Liver (tissue), 9 donors: ENCODE data around the gene OR13C9. TPM values are rescaled to one million over a fixed set of nuclear protein-coding genes. Genes with fewer than 3 reads are reported as not detected.

Source experiments
- DNase-seq: peaks from one replicate; pipeline ENCODE4 v3.0.0-alpha.2; 2017; ENCODE audit warnings: low spot score
- H3K27ac ChIP-seq, 2 donors: one replicate each; pipeline ENCODE4 v1.7.0; 2013; ENCODE audit warnings: inconsistent platforms in 2 of 2, low read length in 2 of 2, control low read depth in 1 of 2, low read depth in 1 of 2, mild to moderate bottlenecking in 1 of 2
- H3K27me3 ChIP-seq, 4 donors: one replicate each; pipeline versions ENCODE4 v1.6.1 to v1.7.0; 2013; ENCODE audit warnings: low read length in 3 of 4, inconsistent platforms in 1 of 4, mild to moderate bottlenecking in 1 of 4, moderate library complexity in 1 of 4; ENCODE audit not compliant: control insufficient read depth in 4 of 4, insufficient read depth in 4 of 4
- H3K36me3 ChIP-seq, 4 donors: one replicate each; pipeline versions ENCODE4 v1.6.1 to v1.7.0; 2013; ENCODE audit warnings: low read length in 3 of 4, mild to moderate bottlenecking in 3 of 4, low read depth in 1 of 4, moderate library complexity in 1 of 4; ENCODE audit not compliant: control insufficient read depth in 4 of 4, insufficient read depth in 3 of 4
- H3K4me1 ChIP-seq, 4 donors: one replicate each; pipeline versions ENCODE4 v1.6.1 to v1.7.0; 2013; ENCODE audit warnings: low read length in 3 of 4, mild to moderate bottlenecking in 3 of 4, moderate library complexity in 1 of 4; ENCODE audit not compliant: control insufficient read depth in 4 of 4, insufficient read depth in 4 of 4
- H3K4me3 ChIP-seq, 3 donors: one replicate each; pipeline versions ENCODE4 v1.6.1 to v1.7.0; 2013; ENCODE audit warnings: low read length in 3 of 3, control low read depth in 1 of 3, low read depth in 1 of 3, mild to moderate bottlenecking in 1 of 3
- H3K9ac ChIP-seq, 2 donors: one replicate each; pipeline ENCODE4 v1.7.0; 2013; ENCODE audit warnings: low read length in 2 of 2, mild to moderate bottlenecking in 2 of 2, moderate library complexity in 2 of 2, control low read depth in 1 of 2, low read depth in 1 of 2
- H3K9me3 ChIP-seq, 4 donors: one replicate each; pipeline versions ENCODE4 v1.6.1 to v1.7.0; 2013; ENCODE audit warnings: low read length in 3 of 4; ENCODE audit not compliant: control insufficient read depth in 4 of 4
- EGR1 ChIP-seq, 2 donors: IDR thresholded peaks; 2 replicates each; pipeline ENCODE4 v1.6.1; 2016 to 2018; ENCODE audit warnings: antibody characterized with exemption in 2 of 2, low read depth in 2 of 2
- FOXA2 ChIP-seq: IDR thresholded peaks from 2 replicates; pipeline ENCODE4 v1.6.1; 2016; ENCODE audit warnings: antibody characterized with exemption
- GABPA ChIP-seq, 2 donors: IDR thresholded peaks in 1 of 2; conservative IDR thresholded peaks in 1 of 2; 2 replicates each; pipeline ENCODE4 v1.6.1; 2016; ENCODE audit warnings: antibody characterized with exemption in 2 of 2, mild to moderate bottlenecking in 1 of 2, moderate library complexity in 1 of 2
- HNF4A ChIP-seq, 2 donors: conservative IDR thresholded peaks; 2 replicates each; pipeline ENCODE4 v1.6.1; 2016; ENCODE audit warnings: antibody characterized with exemption in 2 of 2, mild to moderate bottlenecking in 2 of 2
- HNF4G ChIP-seq: IDR thresholded peaks from 2 replicates; pipeline ENCODE4 v1.6.1; 2016; ENCODE audit warnings: antibody characterized with exemption
- JUND ChIP-seq, 2 donors: IDR thresholded peaks; 2 replicates each; pipeline ENCODE4 v1.6.1; 2016; ENCODE audit warnings: antibody characterized with exemption in 2 of 2
- NR2F2 ChIP-seq: IDR thresholded peaks from 2 replicates; pipeline ENCODE4 v1.6.1; 2016; ENCODE audit warnings: antibody characterized with exemption
- RAD21 ChIP-seq, 2 donors: IDR thresholded peaks; 2 replicates each; pipeline ENCODE4 v1.6.1; 2016; ENCODE audit warnings: antibody characterized with exemption in 2 of 2, mild to moderate bottlenecking in 2 of 2
- RXRA ChIP-seq, 2 donors: IDR thresholded peaks; 2 replicates each; pipeline ENCODE4 v1.6.1; 2017 to 2018; ENCODE audit warnings: antibody characterized with exemption in 2 of 2, mild to moderate bottlenecking in 1 of 2
- TAF1 ChIP-seq: conservative IDR thresholded peaks from 2 replicates; pipeline ENCODE4 v1.6.1; 2016; ENCODE audit warnings: antibody characterized with exemption, mild to moderate bottlenecking
- YY1 ChIP-seq: IDR thresholded peaks from 2 replicates; pipeline ENCODE4 v1.6.1; 2016; ENCODE audit warnings: antibody characterized with exemption, mild to moderate bottlenecking
- WGBS: extraction: QIAGEN DNeasy Blood & Tissue Kit; methylation state at CpG from one replicate; pipeline ENCODE4 v1.1.7; 2013; 5-methylcytosine and 5-hydroxymethylcytosine counted together
- polyA plus RNA-seq, 2 donors: library from polyadenylated mRNA; stranded (reverse) in 1 of 2; unstranded in 1 of 2; fragments of 200-250 nt in 1 of 2; fragments of >200 nt in 1 of 2; fragmentation: Nextera tagmentation in 1 of 2; extraction: Ambion mirVana in 1 of 2; gene quantifications; one replicate each; pipeline versions ENCODE4 v1.2.1 to v1.2.3, GENCODE V29; 2013 to 2015
- total RNA-seq, 2 donors: library from RNA; depleted of rRNA; stranded (reverse); fragments of >200 nt; gene quantifications; one replicate each; pipeline ENCODE4 v1.2.3, GENCODE V29; 2014
- TF ChIP-seq, protein P1 (sequence below): IDR thresholded peaks from 2 replicates; pipeline ENCODE4 v1.6.1; 2016; ENCODE audit warnings: antibody characterized with exemption
- TF ChIP-seq, protein P2 (sequence below): IDR thresholded peaks from 2 replicates; pipeline ENCODE4 v1.6.1; 2016; ENCODE audit warnings: antibody characterized with exemption, mild to moderate bottlenecking
- TF ChIP-seq, protein P3 (sequence below): fragments of 150-350 bp; IDR thresholded peaks from 2 replicates; pipeline ENCODE4 v1.5.1; 2017; ENCODE audit warnings: improper control_type of control experiment, low read depth, low read length; ENCODE audit not compliant: missing input control
- TF ChIP-seq, protein P4 (sequence below): IDR thresholded peaks from 2 replicates; pipeline ENCODE4 v1.6.1; 2016; ENCODE audit warnings: antibody characterized with exemption
- donor health status: healthy.
- donor health status: healthy.
- donor health status: healthy.
- donor health status: healthy.
- donor health status: healthy.

Gene OR13C9
- total and polyA plus RNA-seq, 4 donors, result 0.25 TPM; not detected in 3

DNA sequence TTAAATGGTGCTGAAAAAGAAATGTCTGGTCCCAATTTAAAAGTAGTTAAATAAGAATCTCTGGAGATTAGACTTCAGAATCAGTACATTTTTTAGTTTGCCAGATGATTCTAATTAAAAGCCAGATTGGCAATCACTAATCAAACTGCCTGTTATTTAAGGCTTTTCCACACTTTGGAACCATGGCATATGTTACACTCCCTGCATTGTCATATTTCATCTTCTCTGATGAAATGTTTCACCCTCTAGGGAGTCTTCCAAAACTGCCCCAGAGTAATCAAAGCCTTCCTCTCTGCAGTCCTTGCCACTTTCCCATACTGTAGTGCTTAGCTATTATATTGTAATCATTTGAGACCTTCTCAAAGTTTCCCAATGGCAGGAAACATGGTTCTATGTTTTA, 17.5 kb upstream of the OR13C9 start:
- Histone ChIP-seq H3K9ac (no peak overlapping the region), H3K36me3 (no peaks in the 10 kb centered on the region), H3K27me3 (no peaks in the 10 kb centered on the region), H3K4me3 (no peak overlapping the region), H3K9me3 (peaks cover 0 to 6% (median under 1%) of the 10 kb centered on the region in 4 donors), H3K27ac (no peak overlapping the region), H3K4me1 (no peaks in the 10 kb centered on the region)
- TF ChIP-seq JUND (IDR thresholded peaks at IDR 0.05), result no peak
- no peak for TF ChIP-seq YY1
- TF ChIP-seq, protein P1, sequence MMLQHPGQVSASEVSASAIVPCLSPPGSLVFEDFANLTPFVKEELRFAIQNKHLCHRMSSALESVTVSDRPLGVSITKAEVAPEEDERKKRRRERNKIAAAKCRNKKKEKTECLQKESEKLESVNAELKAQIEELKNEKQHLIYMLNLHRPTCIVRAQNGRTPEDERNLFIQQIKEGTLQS, result no peak
- TF ChIP-seq HNF4A (conservative IDR thresholded peaks at IDR 0.05), result no peak
- TF ChIP-seq NR2F2, result no peak
- TF ChIP-seq TAF1, result no peak
- TF ChIP-seq, protein P2, sequence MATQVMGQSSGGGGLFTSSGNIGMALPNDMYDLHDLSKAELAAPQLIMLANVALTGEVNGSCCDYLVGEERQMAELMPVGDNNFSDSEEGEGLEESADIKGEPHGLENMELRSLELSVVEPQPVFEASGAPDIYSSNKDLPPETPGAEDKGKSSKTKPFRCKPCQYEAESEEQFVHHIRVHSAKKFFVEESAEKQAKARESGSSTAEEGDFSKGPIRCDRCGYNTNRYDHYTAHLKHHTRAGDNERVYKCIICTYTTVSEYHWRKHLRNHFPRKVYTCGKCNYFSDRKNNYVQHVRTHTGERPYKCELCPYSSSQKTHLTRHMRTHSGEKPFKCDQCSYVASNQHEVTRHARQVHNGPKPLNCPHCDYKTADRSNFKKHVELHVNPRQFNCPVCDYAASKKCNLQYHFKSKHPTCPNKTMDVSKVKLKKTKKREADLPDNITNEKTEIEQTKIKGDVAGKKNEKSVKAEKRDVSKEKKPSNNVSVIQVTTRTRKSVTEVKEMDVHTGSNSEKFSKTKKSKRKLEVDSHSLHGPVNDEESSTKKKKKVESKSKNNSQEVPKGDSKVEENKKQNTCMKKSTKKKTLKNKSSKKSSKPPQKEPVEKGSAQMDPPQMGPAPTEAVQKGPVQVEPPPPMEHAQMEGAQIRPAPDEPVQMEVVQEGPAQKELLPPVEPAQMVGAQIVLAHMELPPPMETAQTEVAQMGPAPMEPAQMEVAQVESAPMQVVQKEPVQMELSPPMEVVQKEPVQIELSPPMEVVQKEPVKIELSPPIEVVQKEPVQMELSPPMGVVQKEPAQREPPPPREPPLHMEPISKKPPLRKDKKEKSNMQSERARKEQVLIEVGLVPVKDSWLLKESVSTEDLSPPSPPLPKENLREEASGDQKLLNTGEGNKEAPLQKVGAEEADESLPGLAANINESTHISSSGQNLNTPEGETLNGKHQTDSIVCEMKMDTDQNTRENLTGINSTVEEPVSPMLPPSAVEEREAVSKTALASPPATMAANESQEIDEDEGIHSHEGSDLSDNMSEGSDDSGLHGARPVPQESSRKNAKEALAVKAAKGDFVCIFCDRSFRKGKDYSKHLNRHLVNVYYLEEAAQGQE, result no peak
- no peak for TF ChIP-seq FOXA2
- TF ChIP-seq, protein P3, sequence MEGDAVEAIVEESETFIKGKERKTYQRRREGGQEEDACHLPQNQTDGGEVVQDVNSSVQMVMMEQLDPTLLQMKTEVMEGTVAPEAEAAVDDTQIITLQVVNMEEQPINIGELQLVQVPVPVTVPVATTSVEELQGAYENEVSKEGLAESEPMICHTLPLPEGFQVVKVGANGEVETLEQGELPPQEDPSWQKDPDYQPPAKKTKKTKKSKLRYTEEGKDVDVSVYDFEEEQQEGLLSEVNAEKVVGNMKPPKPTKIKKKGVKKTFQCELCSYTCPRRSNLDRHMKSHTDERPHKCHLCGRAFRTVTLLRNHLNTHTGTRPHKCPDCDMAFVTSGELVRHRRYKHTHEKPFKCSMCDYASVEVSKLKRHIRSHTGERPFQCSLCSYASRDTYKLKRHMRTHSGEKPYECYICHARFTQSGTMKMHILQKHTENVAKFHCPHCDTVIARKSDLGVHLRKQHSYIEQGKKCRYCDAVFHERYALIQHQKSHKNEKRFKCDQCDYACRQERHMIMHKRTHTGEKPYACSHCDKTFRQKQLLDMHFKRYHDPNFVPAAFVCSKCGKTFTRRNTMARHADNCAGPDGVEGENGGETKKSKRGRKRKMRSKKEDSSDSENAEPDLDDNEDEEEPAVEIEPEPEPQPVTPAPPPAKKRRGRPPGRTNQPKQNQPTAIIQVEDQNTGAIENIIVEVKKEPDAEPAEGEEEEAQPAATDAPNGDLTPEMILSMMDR, result no peak
- no peak for DNase-seq

DNA sequence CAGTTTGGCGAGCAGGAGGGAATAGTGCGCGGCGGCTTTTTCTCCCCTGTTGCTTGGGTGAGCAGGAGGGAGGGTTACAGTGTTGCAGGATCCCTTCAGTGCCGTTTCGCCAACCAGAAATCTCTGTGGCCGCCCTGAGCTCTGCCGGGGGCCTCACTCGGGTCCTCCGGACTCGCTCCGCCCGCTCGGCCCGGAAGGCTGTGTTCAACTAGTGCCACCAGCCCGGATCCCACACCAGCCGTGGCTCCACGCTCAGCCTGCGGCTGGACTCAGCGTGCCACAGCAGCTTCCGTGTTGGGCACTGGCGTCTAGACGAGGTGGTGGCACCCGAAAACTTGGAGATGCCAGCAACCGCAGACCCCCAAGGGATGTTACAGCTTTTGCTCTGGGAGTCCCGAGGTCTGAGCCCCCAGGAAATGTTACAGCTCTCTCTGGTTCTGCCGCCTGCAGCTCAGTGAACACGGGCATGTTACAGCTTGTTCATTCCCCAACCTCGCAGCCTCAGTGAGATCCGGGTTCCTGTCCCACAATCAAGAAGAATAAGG, 16.0 kb upstream of the OR13C9 start:
- Histone ChIP-seq H3K36me3 (no peaks in the 10 kb centered on the region), H3K9me3 (peaks cover 0 to 3% (median under 1%) of the 10 kb centered on the region in 4 donors), H3K4me3 (no peak overlapping the region), H3K27ac (no peak overlapping the region), H3K4me1 (no peaks in the 10 kb centered on the region), H3K27me3 (no peaks in the 10 kb centered on the region), H3K9ac (no peak overlapping the region)
- 96% methylated on average over 30 of the region's 30 CpGs for WGBS
- DNase-seq, result no peak
- no peak for TF ChIP-seq HNF4G
- no peak for TF ChIP-seq TAF1
- no peak for TF ChIP-seq EGR1 (IDR thresholded peaks at IDR 0.05; ENCODE audit: low read depth in 2 of 2)
- no peak for TF ChIP-seq RAD21 (IDR thresholded peaks at IDR 0.05)
- TF ChIP-seq GABPA (IDR thresholded peaks at IDR 0.05 in 1 of 2, conservative IDR thresholded peaks at IDR 0.05 in 1 of 2), result no peak
- TF ChIP-seq, protein P3, result no peak
- no peak for TF ChIP-seq NR2F2
- TF ChIP-seq, protein P2, result no peak
- TF ChIP-seq, protein P4, sequence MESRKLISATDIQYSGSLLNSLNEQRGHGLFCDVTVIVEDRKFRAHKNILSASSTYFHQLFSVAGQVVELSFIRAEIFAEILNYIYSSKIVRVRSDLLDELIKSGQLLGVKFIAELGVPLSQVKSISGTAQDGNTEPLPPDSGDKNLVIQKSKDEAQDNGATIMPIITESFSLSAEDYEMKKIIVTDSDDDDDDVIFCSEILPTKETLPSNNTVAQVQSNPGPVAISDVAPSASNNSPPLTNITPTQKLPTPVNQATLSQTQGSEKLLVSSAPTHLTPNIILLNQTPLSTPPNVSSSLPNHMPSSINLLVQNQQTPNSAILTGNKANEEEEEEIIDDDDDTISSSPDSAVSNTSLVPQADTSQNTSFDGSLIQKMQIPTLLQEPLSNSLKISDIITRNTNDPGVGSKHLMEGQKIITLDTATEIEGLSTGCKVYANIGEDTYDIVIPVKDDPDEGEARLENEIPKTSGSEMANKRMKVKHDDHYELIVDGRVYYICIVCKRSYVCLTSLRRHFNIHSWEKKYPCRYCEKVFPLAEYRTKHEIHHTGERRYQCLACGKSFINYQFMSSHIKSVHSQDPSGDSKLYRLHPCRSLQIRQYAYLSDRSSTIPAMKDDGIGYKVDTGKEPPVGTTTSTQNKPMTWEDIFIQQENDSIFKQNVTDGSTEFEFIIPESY, result no peak
- TF ChIP-seq, protein P1, result no peak
- TF ChIP-seq RXRA (IDR thresholded peaks at IDR 0.05), result no peak
- TF ChIP-seq YY1, result no peak
- no peak for TF ChIP-seq JUND (IDR thresholded peaks at IDR 0.05)
- no peak for TF ChIP-seq HNF4A (conservative IDR thresholded peaks at IDR 0.05)
